HepG2 (cell line): ENCODE results near the gene PLSCR3. TPM values are rescaled to one million over a fixed set of nuclear protein-coding genes. Genes with fewer than 3 reads are reported as not detected.

Source experiments
- CREBL2 ChIP-seq: sonication (generic); formaldehyde crosslinking; IDR thresholded peaks from 2 replicates; pipeline ENCODE4 v1.8.1; 2023; ENCODE audit warnings: missing genetic modification reagents, mild to moderate bottlenecking, borderline replicate concordance
- DMTF1 ChIP-seq: sonication (generic); formaldehyde crosslinking; IDR thresholded peaks from 2 replicates; pipeline ENCODE4 v1.4.0; 2020; ENCODE audit warnings: mild to moderate bottlenecking, missing genetic modification reagents
- DZIP1 ChIP-seq: sonication (generic); formaldehyde crosslinking; IDR thresholded peaks from 2 replicates; pipeline ENCODE4 v1.5.0; 2020; ENCODE audit warnings: mild to moderate bottlenecking, missing genetic modification reagents
- ETS1 ChIP-seq: sonication (generic); formaldehyde crosslinking; IDR thresholded peaks from 2 replicates; pipeline ENCODE4 v1.4.0; 2020; ENCODE audit warnings: missing genetic modification reagents
- GABPB1 ChIP-seq: IDR thresholded peaks from 2 replicates; pipeline ENCODE4 v1.6.1; 2016; ENCODE audit warnings: mild to moderate bottlenecking, missing genetic modification reagents, moderate library complexity, missing compliant biosample characterization
- GLMP ChIP-seq: sonication (generic); formaldehyde crosslinking; IDR thresholded peaks from 2 replicates; pipeline ENCODE4 v1.9.0; 2021; ENCODE audit warnings: missing genetic modification reagents, mild to moderate bottlenecking, borderline replicate concordance
- HCFC1 ChIP-seq: fragments of 150-350 bp; IDR thresholded peaks from 2 replicates; pipeline ENCODE4 v1.6.1; 2014; ENCODE audit warnings: low read depth, low read length
- MBNL3 ChIP-seq: fragments of 250-450 bp; sonication (Bioruptor Pico); conservative IDR thresholded peaks from 2 replicates; pipeline ENCODE4 v1.8.0; 2022; ENCODE audit warnings: mild to moderate bottlenecking, inconsistent platforms
- PATZ1 ChIP-seq: sonication (generic); formaldehyde crosslinking; IDR thresholded peaks from 2 replicates; pipeline ENCODE4 v1.4.0; 2020; ENCODE audit warnings: missing genetic modification reagents
- SMC3 ChIP-seq: IDR thresholded peaks from 2 replicates; pipeline ENCODE4 v1.6.1; 2011; ENCODE audit warnings: low read length, improper control_type of control experiment
- SNAPC5 ChIP-seq: sonication (generic); formaldehyde crosslinking; IDR thresholded peaks from 2 replicates; pipeline ENCODE4 v1.8.1; 2023; ENCODE audit warnings: mild to moderate bottlenecking, missing genetic modification reagents, borderline replicate concordance
- ZFY ChIP-seq: sonication (generic); formaldehyde crosslinking; IDR thresholded peaks from 2 replicates; pipeline ENCODE4 v1.4.0; 2020; ENCODE audit warnings: missing genetic modification reagents
- ZNF24 ChIP-seq: fragments of 450-650 bp; IDR thresholded peaks from 2 replicates; pipeline ENCODE4 v1.6.1; 2017; ENCODE audit warnings: antibody characterized with exemption, mild to moderate bottlenecking
- ZNF260 ChIP-seq: sonication (generic); formaldehyde crosslinking; IDR thresholded peaks from 2 replicates; pipeline ENCODE4 v1.4.0; 2020; ENCODE audit warnings: missing genetic modification reagents, low read depth, mild to moderate bottlenecking, borderline replicate concordance
- ZNF34 ChIP-seq: sonication (generic); formaldehyde crosslinking; IDR thresholded peaks from 2 replicates; pipeline ENCODE4 v1.4.0; 2020; ENCODE audit warnings: mild to moderate bottlenecking, missing genetic modification reagents, borderline replicate concordance
- ZNF350 ChIP-seq: sonication (generic); formaldehyde crosslinking; IDR thresholded peaks from 2 replicates; pipeline ENCODE4 v1.4.0; 2020; ENCODE audit warnings: mild to moderate bottlenecking, low read depth, missing genetic modification reagents, borderline replicate concordance
- ZNF432 ChIP-seq: sonication (generic); formaldehyde crosslinking; IDR thresholded peaks from 2 replicates; pipeline ENCODE4 v1.5.0; 2020; ENCODE audit warnings: missing genetic modification reagents, mild to moderate bottlenecking, borderline replicate concordance
- ZNF564 ChIP-seq: sonication (generic); formaldehyde crosslinking; IDR thresholded peaks from 2 replicates; pipeline ENCODE4 v1.8.1; 2023; ENCODE audit warnings: mild to moderate bottlenecking, missing genetic modification reagents
- ZNF713 ChIP-seq: sonication (generic); formaldehyde crosslinking; IDR thresholded peaks from 2 replicates; pipeline ENCODE4 v1.4.0; 2020; ENCODE audit warnings: mild to moderate bottlenecking, missing genetic modification reagents
- polyA plus RNA-seq, 8 experiments: library from polyadenylated mRNA; depleted of rRNA in 3 of 8; stranded (reverse) in 7 of 8; unstranded in 1 of 8; fragments of >200 nt; fragmentation: Illumina TruSeq in 4 of 8; extraction: Trizol in 4 of 8; gene quantifications; 2 replicates each; pipeline versions ENCODE4 v1.2.1 to v1.2.3, GENCODE V29; 2011 to 2016; ENCODE audit warnings: low read depth in 4 of 8, missing spikeins in 1 of 8, mixed read lengths in 1 of 8; ENCODE audit not compliant: insufficient read depth in 1 of 8
- total RNA-seq, 5 experiments: library from RNA; depleted of rRNA; stranded (reverse); fragments of >200 nt; fragmentation: Illumina TruSeq; extraction: Trizol; gene quantifications; 2 replicates each; pipeline ENCODE4 v1.2.3, GENCODE V29; 2016; ENCODE audit warnings: low read depth in 1 of 5

Gene PLSCR3
- total and polyA plus RNA-seq, 2 of the 13 experiments (the other 11 are each of a cell fraction or from before 2014, with no cell fraction given) = 5.6 to 6.2 TPM

- TF ChIP-seq PATZ1 = no peak
- TF ChIP-seq ZFY (CRISPR knock-in tag) = peak; percentile 90
- TF ChIP-seq ZNF350 = peak; percentile 49; the same call in 1 of the 2 replicates
- no peak for TF ChIP-seq DMTF1
- TF ChIP-seq HCFC1 = no peak
- TF ChIP-seq MBNL3 (CRISPR knock-in tag) = no peak
- no peak for TF ChIP-seq ZNF24
- no peak for TF ChIP-seq ZNF260 (CRISPR knock-in tag)
- TF ChIP-seq ZNF34 (CRISPR knock-in tag) = no peak
- TF ChIP-seq SMC3 = no peak
- TF ChIP-seq GABPB1 (CRISPR knock-in tag) = peak; percentile 84
- TF ChIP-seq CREBL2 (CRISPR knock-in tag) = peak; percentile 79; the same call in 1 of the 2 replicates
- no peak for TF ChIP-seq SNAPC5 (CRISPR knock-in tag)
- no peak for TF ChIP-seq ZNF713 (CRISPR knock-in tag)
- TF ChIP-seq GLMP (CRISPR knock-in tag) = no peak
- no peak for TF ChIP-seq ZNF432 (CRISPR knock-in tag)
- TF ChIP-seq ETS1 = no peak
- no peak for TF ChIP-seq DZIP1 (CRISPR knock-in tag)
- TF ChIP-seq ZNF564 (CRISPR knock-in tag) = 0 out of 2 replicates have a peak, but pooled peaks have one; percentile 72
Measured at GRCh38 chr17:7394452-7395191, at the start of gene PLSCR3 (continued).
